GM12872 (cell line): ENCODE results near the gene SRRD.

Source experiments
- TF ChIP-seq, protein P1 (sequence below): IDR thresholded peaks from 3 replicates; pipeline ENCODE4 v1.5.1; 2011; ENCODE audit warnings: low read depth, mild to moderate bottlenecking, low read length, moderate library complexity; ENCODE audit not compliant: insufficient read depth

SRRD gene

DNA sequence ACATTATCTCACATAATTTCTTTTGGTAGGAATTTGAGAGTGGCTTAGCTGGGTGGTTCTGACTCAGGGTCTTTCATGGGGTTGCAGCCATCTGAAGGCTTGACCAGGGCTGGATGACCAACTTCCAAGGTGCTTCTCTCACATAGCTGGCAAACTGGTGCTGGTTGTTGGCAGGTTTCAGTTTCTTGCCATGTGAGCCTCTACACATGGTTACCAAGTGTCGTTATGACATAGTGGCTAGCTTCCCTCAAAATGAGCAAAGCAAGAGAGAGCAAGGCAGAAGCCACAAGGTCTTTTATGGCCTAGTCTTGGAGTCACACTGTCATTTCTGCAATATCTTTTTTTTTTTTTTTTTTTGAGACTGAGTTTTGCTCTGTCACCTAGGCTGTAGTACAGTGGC is 32.8 kb downstream of the SRRD start:
- TF ChIP-seq, protein P1, sequence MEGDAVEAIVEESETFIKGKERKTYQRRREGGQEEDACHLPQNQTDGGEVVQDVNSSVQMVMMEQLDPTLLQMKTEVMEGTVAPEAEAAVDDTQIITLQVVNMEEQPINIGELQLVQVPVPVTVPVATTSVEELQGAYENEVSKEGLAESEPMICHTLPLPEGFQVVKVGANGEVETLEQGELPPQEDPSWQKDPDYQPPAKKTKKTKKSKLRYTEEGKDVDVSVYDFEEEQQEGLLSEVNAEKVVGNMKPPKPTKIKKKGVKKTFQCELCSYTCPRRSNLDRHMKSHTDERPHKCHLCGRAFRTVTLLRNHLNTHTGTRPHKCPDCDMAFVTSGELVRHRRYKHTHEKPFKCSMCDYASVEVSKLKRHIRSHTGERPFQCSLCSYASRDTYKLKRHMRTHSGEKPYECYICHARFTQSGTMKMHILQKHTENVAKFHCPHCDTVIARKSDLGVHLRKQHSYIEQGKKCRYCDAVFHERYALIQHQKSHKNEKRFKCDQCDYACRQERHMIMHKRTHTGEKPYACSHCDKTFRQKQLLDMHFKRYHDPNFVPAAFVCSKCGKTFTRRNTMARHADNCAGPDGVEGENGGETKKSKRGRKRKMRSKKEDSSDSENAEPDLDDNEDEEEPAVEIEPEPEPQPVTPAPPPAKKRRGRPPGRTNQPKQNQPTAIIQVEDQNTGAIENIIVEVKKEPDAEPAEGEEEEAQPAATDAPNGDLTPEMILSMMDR, result no peak

DNA sequence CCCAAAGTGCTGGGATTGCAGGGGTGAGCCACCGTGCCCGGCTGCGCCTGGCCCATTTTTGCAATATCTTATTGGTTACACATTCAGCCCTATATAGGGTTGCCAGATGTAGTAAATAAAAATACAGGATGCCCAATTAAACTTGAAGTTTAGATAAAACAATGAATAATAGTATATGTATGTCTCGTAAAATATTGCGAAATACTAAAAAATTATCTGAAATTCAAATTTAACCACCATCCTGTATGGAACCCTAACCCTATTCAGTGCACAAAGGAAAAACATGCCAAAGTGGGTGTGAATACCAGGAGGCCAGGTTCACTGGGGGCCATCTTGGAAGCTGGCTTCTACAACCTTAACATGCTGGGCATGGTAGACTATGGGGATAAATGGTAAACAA is 33.8 kb downstream of the SRRD start:
- TF ChIP-seq, protein P1, result no peak

DNA sequence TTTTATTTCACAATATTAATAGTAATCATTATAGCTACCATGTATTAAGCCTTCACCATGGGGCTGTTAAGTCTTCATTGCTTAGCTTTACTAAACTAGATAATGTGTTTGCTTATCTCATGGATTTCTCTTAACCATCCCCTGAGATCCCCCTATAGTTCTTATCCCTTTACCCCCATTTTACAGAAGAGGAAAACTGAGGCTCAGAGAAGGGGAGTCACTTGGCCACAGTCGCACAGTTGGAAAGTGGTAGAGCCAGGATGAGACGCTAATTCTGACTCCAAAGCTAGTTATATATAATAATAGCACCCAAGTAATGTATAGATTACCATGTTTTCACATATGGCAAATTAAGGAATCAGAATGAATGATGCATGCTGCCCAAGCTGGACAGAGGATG is 38.3 kb downstream of the SRRD start:
- TF ChIP-seq, protein P1, result no peak

- TF ChIP-seq, protein P1, result no peak
Observed at GRCh38 chr22:26522592-26522991, 38.9 kb downstream of the SRRD start.

DNA sequence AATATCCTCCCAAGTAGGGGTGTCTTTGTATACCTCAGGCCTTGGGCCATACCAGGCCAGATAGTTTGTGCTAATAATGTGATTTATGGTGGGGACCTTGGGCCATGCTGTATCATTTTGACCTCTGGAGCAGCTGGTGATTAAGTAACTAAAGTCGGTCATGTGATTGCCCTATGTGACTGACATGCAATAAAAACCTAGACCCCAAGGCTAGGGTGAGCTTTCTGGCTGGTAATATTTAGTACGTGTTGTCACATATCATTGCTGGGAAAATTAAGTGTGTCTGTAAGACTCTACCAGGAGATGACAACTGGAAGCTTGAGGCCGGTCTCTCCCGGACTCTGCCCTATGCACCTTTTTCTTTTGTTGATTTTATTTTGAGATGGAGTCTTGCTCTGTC is 41.2 kb downstream of the SRRD start:
- TF ChIP-seq, protein P1, result no peak

- TF ChIP-seq, protein P1, result no peak
Observed at GRCh38 chr22:26525946-26526564, 42.4 kb downstream of the SRRD start.

GRCh38 chr22:26527167-26527566 is 43.5 kb downstream of the SRRD start:
- TF ChIP-seq, protein P1, result no peak
